Dedifferentiated amniotic fluid mesenchymal stem cell (primary cell): ENCODE data around the gene DAB1.
"Not testable (repeated sequence)": the region's sequence is repeated elsewhere in the genome, so short reads cannot be mapped to it uniquely, and the experiment has no call there.

Experiments used
- DNase-seq: peaks from one replicate; pipeline ENCODE4 v3.0.0-alpha.2; 2016; ENCODE audit errors: extremely low spot score

The DAB1 gene

DNA sequence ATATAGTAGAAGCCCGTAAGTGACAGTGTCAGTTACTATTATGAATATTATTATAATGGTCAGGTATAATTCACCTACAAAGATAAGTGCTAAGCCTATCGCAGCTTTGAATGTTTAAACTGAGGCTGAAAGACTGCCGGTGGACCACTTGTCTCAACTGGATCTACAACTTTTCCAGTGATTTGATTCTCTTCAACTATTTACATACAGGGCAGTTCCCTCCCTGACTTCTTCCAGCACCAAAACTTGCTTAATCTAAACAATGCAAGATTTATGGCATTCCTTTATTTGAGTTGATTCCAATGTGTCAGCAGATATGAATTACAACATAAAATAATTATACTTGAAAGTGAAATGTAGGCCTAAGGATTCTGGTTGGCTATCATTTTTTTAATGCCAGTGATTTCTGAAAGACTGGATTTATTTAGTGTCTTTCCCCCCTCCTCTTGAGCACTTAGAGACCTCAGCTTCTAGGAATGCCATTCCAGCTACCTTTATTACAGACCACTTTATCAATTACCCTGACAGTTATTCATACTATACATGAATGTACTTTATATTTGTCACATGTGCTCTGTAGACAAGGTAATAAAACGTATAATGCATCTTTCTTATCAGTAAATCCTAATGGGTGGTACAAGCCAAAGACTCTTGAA, 304.8 kb downstream of the DAB1 start:
- DNase-seq = no peak

DNA sequence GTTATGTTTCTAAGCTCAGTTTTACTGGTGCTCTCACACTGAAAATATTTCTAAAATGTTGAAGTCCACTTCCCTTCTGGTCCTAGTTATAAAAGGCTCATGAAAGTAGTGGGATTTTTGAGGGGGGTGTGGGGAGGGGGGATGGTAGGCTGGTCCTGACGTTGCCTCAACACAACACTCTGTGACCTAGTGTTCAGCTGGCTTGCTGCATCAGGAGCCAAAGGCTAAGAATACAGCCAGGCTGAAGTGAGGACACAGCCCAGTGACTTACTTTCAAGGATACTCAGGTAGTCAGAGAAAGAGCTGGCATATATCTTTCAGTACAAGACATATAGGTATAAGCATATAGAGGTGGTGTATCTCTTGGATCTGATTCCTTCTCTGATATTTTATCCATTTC, 306.1 kb downstream of the DAB1 start:
- no peak for DNase-seq

DNA sequence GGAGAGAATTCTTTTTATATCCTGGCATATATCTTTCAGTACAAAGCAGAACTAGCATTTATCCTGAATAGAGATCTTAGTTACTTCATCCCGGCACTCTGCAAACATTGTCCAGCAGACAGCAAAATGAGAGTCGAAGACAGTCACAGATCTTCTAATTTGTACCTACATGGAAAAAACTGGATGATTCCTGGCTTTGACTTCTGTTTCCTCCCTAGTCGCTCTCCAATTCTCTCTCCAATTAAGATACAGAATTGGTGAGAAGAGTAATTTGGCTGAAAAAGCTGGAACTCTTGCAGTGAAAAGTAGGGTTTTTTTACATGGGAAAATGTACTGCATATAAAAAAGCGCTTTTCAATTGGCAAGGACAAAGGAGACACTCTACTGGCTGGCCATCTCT, 307.0 kb downstream of the DAB1 start:
- DNase-seq = no peak

DNA sequence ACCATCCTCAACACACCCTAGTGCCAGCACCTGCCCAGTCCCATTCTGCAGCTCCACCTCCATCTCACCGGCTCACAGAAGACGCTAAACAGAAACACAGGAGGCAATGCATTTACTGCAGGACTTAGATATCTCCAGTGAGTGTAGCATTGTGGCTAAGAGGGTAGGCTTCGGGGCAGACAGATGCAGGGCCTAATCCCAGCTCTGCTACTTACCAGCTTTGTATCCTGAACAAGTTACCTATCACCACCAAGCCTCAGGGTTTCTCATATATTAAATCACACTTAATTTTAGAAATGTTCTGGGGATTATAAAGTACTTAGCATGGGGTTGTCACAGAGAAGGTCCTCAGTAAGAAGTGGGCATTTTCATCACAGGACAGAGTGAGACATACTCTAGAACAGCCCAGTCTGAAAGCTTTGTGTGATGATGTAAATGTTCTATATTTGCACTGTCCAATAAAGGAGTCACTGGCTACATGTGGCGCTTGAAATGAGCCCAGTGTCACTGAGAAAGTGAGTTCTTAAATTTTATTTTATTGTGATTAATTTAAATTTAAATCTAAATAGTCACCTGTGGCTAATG, 308.7 kb downstream of the DAB1 start:
- no peak for DNase-seq

DNA sequence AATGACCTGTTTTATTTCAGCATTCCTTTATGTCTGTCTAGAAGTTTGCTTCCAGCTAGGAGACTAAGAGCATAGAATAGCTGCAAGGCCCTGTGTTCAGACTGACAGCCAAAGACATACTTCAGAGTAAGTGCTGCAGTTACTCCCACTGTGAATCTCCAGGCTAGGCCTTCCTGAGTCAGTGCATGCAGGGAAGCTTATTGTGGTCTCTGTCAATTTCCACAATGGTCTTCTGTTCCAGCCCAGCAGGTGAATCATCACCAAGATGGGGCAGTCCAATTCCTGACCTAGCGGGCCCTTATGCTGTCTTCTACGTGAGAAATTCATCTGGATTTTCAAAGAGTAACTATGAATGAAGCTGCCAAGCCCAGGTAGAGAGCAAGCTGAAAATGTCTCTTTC, 311.7 kb downstream of the DAB1 start:
- no peak for DNase-seq

DNA sequence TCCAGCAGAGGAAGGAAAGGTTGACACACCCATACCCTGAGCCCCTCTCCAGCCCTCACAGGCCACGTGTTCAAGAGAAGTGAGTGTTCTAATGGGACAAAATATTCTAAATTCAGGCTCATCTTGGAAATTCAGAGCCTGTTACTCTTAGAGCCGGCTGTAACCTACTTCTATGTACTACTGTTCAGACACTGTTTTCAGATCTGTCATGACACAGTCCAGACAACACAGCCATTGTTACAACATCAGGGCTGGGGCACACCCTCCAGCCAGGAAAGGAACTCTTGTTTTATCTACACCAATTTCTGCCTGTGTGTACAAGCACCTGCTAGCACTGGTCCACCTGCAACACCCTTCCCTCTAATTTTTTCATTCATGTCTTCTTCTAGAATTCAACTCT, 312.7 kb downstream of the DAB1 start:
- no peak for DNase-seq

DNA sequence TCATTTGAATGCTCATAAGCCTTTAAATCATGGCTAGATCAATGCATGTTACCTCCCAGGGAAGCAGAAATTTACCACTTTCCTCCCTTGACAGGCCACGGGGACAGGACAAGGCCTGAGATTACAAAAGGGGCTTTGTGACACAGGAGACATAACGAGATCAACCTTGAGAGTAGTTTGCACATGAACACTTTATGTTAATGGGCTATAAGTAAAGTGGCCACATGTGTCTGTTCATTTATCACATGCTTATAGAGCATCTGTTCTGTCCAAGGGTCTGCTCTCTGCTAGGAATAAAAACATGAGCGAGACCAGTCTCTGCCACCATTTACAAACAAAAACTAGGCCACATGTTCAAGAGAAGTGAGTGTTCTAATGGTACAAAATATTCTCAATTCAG, 314.0 kb downstream of the DAB1 start:
- DNase-seq = no peak

DNA sequence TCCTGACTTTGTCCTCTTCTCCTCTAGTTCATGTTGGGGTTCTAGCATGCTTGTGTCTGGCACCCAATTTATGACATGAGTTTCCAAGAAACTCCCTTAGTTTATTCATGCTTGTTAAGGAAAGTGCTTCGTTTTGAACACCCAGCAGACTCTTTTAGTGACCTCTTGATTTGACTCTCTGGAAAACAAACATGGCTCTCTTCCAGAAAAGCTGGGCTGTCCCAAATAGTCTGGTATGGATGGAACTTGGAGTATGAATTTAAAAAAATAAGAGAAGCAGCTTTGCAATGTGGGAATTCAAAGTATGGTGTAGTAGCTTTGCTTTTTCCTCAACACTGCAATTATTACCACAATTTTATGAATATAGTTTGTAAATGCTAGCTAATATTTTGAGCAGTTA, 314.6 kb downstream of the DAB1 start:
- DNase-seq = peak; percentile 29

DNA sequence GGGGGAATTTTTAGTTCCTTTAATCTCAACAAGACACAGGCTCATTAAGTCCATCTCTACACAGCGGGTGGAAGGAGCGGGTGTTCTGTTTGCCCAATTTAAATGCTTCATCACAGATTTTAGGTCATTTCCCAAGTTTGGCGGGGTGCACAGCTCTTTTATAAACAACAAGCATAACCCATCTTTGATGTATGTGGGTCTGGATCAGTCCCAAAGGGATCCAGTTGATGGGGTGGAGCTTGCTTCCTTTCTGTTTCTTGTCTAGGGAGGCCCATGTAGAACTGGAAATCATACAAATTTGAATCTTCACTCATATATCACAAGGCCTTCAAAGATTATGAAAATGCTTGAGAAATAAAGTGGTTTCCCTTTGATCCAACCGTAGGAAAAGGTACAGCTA, 317.6 kb downstream of the DAB1 start:
- no peak for DNase-seq

DNA sequence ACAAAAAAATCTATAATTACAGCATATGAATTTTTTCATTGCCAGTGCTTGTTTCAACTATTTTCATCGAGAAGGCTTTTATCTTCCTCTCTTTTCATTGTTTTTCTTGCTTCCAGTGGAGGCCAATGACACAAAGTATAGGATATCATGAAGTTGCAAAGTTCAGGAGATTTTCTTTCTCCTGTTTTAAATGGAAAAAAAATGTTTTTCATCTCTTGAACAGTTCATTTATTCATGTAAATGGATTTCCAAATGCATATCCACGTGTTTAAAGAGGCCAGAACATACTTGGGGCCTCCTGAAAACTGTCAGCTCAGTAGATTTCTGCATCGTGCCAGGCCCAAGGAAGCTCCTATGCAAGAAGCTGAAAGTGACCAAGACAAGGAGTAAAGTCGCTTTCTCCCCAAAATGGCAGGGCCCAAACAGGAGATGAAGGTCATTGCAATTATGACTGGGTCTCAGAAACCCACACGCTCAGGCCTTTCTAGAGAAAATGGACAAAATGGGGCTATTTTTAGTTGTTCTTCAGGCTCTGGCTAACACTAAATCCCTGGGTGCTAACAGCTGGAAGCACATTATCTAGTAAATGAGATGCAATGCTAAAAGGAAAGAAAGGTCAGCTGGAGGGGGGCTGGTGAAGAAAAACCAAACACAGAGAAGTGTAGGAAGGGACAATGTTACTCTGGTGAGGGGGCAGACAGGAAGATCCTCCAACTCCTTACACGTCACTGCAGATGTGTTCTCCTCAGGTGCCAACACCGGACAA, 321.1 kb downstream of the DAB1 start:
- DNase-seq = no peak

DNA sequence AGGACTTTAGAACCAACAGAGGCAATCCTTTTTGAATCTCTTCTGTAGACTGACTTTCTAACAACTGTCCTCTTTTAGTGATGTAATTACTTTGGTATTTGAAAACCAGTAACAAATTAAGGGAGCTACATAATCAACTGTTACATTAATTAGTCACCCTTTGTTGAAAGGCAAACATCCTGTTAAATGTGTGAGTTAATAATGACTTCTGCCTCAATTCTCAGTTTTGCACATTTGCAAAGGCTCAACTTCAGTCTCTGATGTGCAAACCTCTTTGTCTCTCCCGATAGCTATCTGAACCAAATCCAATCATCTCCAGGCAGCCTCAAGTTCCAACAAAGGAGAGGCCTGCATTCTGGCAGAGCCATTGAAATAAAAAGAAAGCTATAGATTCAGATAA, 322.7 kb downstream of the DAB1 start:
- no peak for DNase-seq

DNA sequence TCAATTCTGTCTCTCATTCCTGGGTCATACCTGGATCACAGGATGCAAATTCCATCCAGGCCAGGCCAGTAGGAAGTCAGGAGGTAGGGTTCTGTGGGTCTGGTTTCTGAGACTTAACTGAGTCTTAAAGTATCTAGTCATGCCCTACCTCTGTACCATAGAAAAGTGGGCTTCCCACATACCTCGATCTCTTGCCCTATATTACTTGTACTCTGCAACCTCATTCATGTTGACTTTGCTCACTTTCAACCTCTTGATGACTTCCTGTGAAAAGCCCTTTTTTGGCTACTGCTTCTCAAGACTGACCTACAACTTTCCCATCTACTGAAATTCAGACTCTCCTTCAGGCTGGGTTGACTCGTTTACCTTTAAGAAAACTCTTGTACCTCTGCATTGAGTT, 329.1 kb downstream of the DAB1 start:
- DNase-seq = no peak

DNA sequence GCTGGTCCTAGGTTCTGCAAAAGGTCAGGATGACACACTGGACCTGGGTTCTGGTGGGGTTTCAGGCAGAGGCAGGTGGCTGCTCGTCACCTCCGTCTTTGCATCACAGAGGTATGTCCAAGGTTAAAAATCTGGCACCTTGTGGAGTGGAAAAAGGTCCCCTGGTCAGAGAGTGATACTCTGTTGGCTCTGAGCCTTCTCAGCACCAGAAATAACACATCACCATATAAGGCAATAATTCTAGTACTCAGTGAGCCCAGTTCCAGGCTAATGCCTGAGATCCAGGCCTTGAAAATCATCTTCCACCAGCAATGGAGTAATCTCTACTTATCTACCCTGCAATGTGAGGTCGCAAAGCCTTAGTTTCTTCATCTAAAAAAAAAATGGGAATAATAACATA, 330.7 kb downstream of the DAB1 start:
- no peak for DNase-seq

DNA sequence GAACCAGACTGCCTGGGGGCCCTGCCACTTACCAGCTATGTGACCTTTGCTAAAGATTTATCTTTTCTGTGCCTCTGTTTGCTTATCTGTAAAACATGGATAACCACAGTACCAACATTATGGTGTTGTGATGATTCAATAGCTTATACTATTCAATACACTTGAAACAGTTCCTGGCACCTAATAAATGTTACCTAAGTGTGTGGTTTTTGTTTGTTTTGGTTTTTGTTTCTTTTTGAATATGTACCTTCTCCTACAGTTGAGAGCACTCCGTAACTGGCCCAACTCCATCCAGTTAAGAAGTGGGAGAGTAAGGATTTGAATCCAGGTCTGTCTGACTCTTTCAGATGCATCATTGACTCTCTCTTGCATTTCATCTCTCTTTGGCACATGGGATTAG, 332.2 kb downstream of the DAB1 start:
- DNase-seq = no peak

DNA sequence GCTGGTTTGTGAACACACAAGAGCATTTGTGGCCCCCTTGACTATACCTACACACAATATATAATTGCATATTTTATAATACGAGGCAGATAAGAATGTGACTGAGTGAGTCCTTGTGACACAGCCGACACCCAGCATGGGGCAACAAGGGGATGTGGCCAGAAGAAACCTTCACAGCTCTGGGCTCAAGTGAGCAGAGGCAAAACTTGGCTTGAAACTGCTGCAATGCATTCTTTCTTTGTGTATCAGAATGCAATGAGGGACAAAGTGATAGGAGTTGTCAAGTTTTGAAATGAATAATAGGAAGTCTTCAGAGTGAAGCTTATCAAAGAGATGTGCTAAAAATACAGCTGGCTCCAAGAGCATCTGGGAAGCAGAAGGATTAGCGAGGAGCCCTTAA, 334.0 kb downstream of the DAB1 start:
- no peak for DNase-seq

DNA sequence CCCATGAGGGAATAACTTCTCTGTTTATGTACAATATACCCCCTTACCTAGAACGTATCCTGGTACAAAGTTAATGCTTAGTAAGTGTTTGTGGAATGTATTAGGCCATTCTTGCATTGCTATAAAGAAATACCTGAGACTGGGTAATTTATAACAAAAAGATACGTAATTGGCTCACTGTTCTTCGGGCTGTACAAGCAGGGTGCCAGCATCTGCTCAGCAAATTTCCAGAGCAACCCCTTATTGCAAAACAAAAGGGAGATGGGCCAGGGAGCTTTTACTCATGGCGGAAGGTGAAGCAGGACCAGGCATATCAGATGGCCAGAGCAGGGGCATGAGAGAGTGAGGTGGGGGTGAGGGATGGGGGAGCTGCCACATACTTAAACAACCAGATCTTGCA, 334.6 kb downstream of the DAB1 start:
- no peak for DNase-seq

DNA sequence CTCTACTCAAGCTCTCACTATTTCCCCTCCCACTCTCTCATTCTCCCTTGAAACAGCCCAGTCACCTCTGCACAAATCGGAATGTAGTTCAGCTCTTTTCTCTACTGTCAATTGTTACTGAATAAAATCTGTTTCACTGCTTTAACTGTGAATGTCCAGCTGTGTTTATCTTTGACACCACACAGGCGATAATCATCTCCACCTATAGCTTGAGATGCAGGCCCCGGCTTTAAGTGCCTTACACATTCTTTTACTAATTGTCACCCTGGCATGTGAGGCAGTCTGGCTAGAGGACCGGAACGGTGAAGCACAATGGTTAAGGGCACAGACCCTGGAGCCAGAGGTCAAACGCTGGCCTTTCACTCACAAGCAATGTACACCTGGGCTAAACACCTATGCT, 335.2 kb downstream of the DAB1 start:
- no peak for DNase-seq

DNA sequence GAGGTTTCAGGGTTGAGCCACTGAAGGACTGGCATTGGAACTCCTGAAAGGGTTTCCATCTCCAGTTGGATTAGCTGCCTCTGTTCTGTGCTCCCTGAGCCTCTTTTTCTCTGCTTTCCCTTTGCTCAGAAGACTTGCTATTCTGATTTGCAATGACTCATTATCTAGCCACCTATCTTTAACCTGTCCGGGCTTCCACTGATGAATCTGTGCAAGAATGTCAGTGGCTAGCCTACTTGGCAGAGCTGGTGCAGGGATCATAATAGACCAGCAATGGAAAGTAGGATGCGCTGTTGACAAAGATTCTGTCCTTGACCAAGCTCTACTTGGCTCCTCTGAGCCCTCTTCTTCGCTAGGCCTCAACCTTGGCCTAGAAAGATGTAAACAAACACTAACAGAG, 336.2 kb downstream of the DAB1 start:
- DNase-seq = not testable (repeated sequence)

DNA sequence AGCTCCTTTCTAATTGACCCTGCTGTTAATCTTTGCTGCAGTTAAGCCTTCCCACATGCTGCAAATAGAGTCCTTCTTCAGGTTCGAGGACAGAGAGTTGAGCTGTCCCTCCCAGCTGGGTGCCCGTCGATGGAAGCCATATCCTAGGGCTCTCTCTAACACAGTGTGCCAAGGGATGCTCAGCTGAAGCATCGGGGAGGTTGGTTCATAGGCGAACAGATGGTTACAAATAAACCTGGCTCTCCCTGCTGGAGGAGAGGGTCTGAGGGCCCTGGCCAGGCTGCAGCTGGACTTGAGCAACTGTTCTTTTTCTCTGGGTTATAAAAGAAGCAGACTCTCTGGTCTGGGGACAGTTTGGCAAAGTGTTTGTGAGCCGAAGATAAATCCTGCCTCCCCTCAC, 337.7 kb downstream of the DAB1 start:
- no peak for DNase-seq

DNA sequence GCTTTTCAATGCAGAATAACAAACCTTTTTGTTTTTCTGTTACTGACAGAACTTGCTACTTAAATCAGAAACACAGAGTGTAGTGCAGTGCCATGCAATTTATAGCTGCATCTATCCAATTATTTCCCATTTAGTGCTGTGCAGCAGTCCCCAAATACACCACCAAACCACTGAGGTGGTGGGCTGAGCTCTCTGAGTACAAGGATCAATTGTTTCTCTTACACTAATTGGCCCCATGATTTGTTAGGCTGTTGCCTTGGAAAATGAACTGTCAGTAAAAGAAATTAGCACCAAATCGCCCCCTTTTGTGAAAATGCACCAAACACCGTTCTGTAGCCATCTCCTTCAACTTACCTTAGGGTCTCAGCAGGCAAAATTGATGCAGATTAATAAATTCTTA, 339.2 kb downstream of the DAB1 start:
- DNase-seq = no peak

DNA sequence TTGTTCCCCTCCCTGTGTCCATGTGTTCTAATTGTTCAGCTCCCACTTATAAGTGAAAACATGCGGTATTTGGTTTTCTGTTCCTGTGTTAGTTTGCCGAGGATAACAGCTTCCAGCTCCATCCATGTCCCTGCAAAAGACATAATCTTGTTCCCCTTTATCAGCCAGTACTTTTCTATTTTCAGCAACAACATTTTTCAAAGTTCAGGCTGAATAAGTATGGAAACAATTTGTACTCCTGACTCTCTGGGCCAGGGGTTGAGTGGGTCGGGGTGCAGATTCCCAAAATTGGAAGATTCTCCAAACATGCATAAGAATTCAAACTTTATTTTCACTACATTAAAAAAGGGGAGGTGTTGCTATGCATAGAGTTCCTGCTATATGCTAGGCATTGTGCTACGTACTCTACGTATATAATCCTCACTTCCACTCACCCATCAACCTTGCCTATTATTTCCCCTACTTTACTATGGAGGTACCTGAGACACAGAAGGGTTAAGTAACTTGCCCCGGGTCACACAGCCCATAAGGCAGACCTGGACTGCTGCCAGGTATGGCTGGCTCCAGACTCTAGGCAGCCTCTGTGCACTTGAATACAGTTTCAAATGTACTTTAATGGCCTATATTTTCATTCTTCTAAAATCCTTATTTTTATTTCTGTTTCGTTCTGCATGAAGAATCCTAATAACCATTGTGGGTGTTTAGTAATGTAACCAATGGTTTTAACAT, 341.0 kb downstream of the DAB1 start:
- no peak for DNase-seq

DNA sequence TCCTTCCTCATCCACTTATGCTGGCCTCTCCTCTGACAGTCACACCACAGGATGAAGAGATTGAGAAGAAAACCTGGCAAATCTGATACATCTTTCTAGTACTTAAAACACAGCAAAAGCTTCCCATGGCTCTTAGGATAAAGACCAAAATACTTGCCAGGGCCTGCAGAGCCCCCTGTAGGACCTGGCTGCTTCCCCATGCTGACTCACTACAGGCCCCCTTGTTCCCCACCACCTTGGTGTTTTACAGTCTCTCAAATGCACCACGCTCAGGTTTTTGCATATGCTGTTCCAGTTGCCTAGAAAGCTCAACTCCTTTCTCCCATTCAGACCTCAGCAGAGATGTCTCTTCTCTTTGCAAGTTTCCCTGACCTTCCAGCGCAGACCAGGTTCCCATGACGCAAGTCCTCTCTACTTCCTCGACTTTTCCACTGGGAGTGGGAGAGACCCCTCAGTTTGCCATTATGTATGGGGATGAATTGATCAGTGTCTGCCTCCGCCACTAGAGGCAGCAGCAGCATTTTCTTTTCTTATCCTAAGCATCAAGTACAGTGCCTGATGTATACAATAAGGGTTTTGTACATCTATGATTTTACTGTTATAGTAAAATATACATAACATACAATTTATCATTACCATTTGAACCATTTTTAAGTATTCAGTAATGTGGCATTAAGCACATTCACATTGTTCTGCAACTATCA, 344.3 kb downstream of the DAB1 start:
- no peak for DNase-seq
